Pancreas (tissue), 10 donors: ENCODE results near the gene RGS3. TPM values are rescaled to one million over a fixed set of nuclear protein-coding genes. Genes with fewer than 3 reads are reported as not detected.

Experiments
- ATAC-seq, 4 donors: fragments of 200-7000 bp; cut with Tn5 transposase; one replicate each; pipeline versions ENCODE4 v1.8.0 to v1.9.1; 2020; ENCODE audit warnings: mild to moderate bottlenecking in 4 of 4, moderate library complexity in 4 of 4
- DNase-seq, 6 donors: peaks; one replicate each; pipeline ENCODE4 v3.0.0-alpha.2; 2020
- FAIRE-seq: peaks from 2 replicates; lab custom pipeline; 2012; peaks lifted over from hg19 to GRCh38; lab: Jason Lieb, UNC
- H3K27ac ChIP-seq, 4 donors: fragments of 200-600 bp; sonication (generic); 1 replicate in 3 of 4; 2 replicates in 1 of 4; pipeline versions ENCODE4 v1.5.0 to v1.8.0; 2020
- H3K27me3 ChIP-seq, 4 donors: fragments of 200-600 bp; one replicate each; pipeline ENCODE4 v1.8.0; 2021
- H3K36me3 ChIP-seq, 3 donors: fragments of 200-600 bp; sonication (generic) in 1 of 3; one replicate each; pipeline versions ENCODE4 v1.5.0 to v1.8.0; 2020 to 2021
- H3K4me1 ChIP-seq, 3 donors: fragments of 200-600 bp; one replicate each; pipeline ENCODE4 v1.8.0; 2021
- H3K4me3 ChIP-seq, 4 donors: fragments of 200-600 bp; sonication (generic) in 2 of 4; one replicate each; pipeline versions ENCODE4 v1.5.0 to v1.8.0; 2020 to 2021
- H3K9me3 ChIP-seq, 4 donors: fragments of 200-600 bp; one replicate each; pipeline ENCODE4 v1.8.0; 2021
- WGBS, 2 donors: extraction: QIAGEN DNeasy Blood & Tissue Kit; methylation state at CpG; one replicate each; pipeline ENCODE4 v1.1.7; 2013; 5-methylcytosine and 5-hydroxymethylcytosine counted together
- intact Hi-C, 3 donors: fragments of 100-400 bp; cut with DNase I; formaldehyde crosslinking; loops; one replicate each; pipeline versions ENCODE4 v1.11.1 to v1.14.2; 2022
- polyA plus RNA-seq, 2 donors: library from polyadenylated mRNA; stranded (reverse); fragments of 200-250 nt; gene quantifications; one replicate each; pipeline ENCODE4 v1.2.3, GENCODE V29; 2013
- total RNA-seq, 6 donors: library from RNA; stranded (reverse); fragmentation: NEBNext Ultra II Directional in 4 of 6; extraction: Animal tissue kit (Norgen Biotek cat#: 25700) in 4 of 6; gene quantifications; one replicate each; pipeline versions ENCODE4 v1.2.1 to v1.2.4, GENCODE V29; 2021 to 2023
- TF ChIP-seq, protein P1 (sequence below), 4 donors: fragments of 200-600 bp; sonication (generic) in 3 of 4; IDR thresholded peaks; one replicate each; pipeline versions ENCODE4 v1.5.0 to v1.8.0; 2021; ENCODE audit warnings: antibody characterized with exemption in 4 of 4
- donor health status: healthy with polysubstance abuse.
- donor health status: DM: no; HTN: no; CAD: no; lungs with moderate emphysema.
- donor health status: DM: no; HTN: no; CAD: no.
- donor health status: control.
- donor health status: control.
- donor health status: Bipolar disorder and iron deficiency.
- donor health status: DM: yes; HTN: yes; CAD: no.
- donor health status: DM: no; HTN: no; CAD: no.
- donor health status: DM: no; HTN: no; CAD: no.
- donor health status: DM: yes; HTN: yes; CAD: no.

Gene RGS3
- total and polyA plus RNA-seq, 8 donors, result 18.3 to 55.3 (median 32.6) TPM

DNA sequence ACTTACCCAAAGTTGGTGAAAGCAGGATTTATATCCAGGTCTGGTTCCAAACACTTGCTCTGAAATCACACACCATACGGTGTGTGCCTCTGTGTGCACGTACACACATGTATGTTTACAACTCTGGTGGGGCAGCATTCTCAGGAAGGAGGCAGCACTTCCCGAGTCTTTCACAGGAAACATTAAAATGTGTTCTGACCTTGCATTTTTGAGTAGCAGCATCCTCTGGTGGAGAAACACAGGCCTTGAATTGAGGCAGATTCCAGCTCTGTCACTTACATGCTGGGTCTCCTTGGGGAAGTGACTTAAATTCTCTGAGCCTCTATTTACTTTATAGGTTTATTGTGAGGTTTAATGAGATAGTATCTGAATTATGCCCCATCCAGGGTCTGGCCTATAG lies 126.4 kb downstream of the RGS3 start:
- DNase-seq, result no peak
- H3K36me3 ChIP-seq, result peaks cover 0 to 3% (median 3%) of the 10 kb centered on the region in 3 donors
- H3K4me1 ChIP-seq, result peaks cover 0 to 42% (median 17%) of the 10 kb centered on the region in 3 donors
- no peak overlapping the region for H3K4me3 ChIP-seq
- H3K9me3 ChIP-seq, result no peaks in the 10 kb centered on the region
- TF ChIP-seq, protein P1, sequence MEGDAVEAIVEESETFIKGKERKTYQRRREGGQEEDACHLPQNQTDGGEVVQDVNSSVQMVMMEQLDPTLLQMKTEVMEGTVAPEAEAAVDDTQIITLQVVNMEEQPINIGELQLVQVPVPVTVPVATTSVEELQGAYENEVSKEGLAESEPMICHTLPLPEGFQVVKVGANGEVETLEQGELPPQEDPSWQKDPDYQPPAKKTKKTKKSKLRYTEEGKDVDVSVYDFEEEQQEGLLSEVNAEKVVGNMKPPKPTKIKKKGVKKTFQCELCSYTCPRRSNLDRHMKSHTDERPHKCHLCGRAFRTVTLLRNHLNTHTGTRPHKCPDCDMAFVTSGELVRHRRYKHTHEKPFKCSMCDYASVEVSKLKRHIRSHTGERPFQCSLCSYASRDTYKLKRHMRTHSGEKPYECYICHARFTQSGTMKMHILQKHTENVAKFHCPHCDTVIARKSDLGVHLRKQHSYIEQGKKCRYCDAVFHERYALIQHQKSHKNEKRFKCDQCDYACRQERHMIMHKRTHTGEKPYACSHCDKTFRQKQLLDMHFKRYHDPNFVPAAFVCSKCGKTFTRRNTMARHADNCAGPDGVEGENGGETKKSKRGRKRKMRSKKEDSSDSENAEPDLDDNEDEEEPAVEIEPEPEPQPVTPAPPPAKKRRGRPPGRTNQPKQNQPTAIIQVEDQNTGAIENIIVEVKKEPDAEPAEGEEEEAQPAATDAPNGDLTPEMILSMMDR (IDR thresholded peaks at IDR 0.05), result peak in 3 of 4 donors; percentile 15 to 22 (median 18)
- intact Hi-C loops, result loop anchor here in 2 of 3 donors (2.0 to 10.0 kb wide), 4 partner anchors 55 to 143 kb away; no protein-coding TSS in a partner anchor
- FAIRE-seq, result no peak
- no peak for ATAC-seq
- peak overlapping the region in 2 of 4 donors; percentile 18 to 30 for H3K27ac ChIP-seq
- WGBS, 2 donors, result 37 to 43% methylated on average over 3 of the region's 3 CpGs
- H3K27me3 ChIP-seq, result no peaks in the 10 kb centered on the region

DNA sequence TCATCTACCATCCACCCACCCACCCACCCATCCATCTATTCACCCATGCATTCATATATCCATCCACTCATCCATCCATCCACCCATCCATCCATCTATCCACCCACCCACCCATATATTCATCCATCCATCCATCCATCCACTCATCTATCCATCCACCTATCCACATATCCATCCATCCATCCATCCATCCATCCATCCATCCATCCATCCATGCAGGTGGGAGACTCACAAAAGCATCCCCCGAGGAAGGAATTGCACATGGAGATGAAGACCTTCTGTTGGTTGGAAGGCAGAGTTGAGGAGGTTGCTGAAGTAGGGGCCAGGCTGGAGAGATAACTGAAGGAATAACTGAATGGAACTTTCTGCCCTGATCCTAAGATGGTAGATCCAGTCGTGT lies 126.9 kb downstream of the RGS3 start:
- Histone ChIP-seq H3K27ac (no peak overlapping the region), H3K4me1 (peaks cover 0 to 37% (median 17%) of the 10 kb centered on the region in 3 donors)
- no peak for FAIRE-seq

DNA sequence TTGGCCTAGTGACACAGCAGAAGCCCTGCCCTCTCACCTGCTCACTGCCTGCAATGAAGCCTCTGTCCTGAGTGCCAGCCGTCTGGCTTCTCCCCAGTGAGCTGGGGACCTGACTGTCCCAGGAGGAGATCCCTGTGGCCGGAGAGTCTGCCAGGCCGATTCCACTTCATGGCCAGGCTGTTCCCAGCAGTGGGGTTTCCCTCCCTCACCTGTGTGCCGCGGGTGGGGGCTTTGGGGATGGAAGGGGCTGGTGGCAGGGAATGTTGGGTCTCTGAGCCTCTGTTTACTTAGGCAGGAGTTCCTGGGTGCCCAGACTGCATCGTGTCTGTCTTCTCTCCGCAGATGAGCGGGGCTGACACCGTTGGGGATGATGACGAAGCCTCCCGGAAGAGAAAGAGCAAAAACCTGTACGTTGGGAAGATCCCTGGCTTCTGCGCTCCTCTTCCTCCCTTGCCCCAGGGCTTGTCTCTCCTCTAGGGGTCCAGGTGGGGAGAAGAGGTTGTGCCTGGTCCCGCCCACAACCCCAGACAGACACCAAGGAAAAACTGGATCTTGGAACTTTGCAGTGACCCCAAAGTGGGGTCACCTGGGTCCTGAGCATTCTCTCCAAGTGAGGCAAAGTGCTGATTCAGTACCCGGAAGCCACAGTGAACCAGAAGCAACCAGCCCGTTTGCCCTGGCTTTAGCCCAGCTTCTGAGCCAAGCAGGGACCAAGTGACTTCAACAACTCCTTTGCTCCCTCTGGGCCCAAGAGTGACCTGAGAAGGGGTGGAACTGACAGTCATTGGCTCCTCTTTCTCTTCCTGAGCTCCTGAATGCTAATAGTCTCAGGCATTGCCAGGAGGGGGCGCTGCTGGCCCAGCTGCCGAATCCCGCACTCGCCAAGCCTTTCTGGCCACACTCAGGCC lies 127.7 kb downstream of the RGS3 start:
- Histone ChIP-seq H3K4me3 (no peak overlapping the region), H3K36me3 (peaks cover 0 to 4% (median 0%) of the 10 kb centered on the region in 3 donors), H3K27me3 (no peaks in the 10 kb centered on the region), H3K9me3 (no peaks in the 10 kb centered on the region), H3K27ac (peak overlapping the region in 2 of 4 donors; percentile 9 to 31), H3K4me1 (peaks cover 0 to 29% (median 17%) of the 10 kb centered on the region in 3 donors)
- whole genome bisulfite sequencing, 2 donors, result 57 to 60% methylated on average over 20 of the region's 20 CpGs
- peak in 3 of 4 donors; percentile 45 to 64 (median 55) for ATAC-seq
- intact Hi-C loops, result loop anchor here in 2 of 3 donors (2.0 to 5.0 kb wide), 2 partner anchors 66 kb away; no protein-coding TSS in a partner anchor
- TF ChIP-seq, protein P1 (IDR thresholded peaks at IDR 0.05), result peak; percentile 82 to 87 (median 85)
- DNase-seq, result peak; percentile 68 to 92 (median 82)
- no peak for FAIRE-seq

More for the DNA sequence above, 126.9 kb downstream of the RGS3 start:
- intact Hi-C loops, result loop anchor here in 2 of 3 donors (2.0 to 5.0 kb wide), 2 partner anchors 66 to 67 kb away; no protein-coding TSS in a partner anchor
- H3K36me3 ChIP-seq, result peaks cover 0 to 3% (median 0%) of the 10 kb centered on the region in 3 donors
- H3K9me3 ChIP-seq, result no peaks in the 10 kb centered on the region
- no peak for DNase-seq
- H3K27me3 ChIP-seq, result no peaks in the 10 kb centered on the region
- 85 to 86% methylated on average over 2 of the region's 2 CpGs for whole genome bisulfite sequencing, 2 donors
- no peak overlapping the region for H3K4me3 ChIP-seq
- TF ChIP-seq, protein P1 (IDR thresholded peaks at IDR 0.05), result no peak
- no peak for ATAC-seq

DNA sequence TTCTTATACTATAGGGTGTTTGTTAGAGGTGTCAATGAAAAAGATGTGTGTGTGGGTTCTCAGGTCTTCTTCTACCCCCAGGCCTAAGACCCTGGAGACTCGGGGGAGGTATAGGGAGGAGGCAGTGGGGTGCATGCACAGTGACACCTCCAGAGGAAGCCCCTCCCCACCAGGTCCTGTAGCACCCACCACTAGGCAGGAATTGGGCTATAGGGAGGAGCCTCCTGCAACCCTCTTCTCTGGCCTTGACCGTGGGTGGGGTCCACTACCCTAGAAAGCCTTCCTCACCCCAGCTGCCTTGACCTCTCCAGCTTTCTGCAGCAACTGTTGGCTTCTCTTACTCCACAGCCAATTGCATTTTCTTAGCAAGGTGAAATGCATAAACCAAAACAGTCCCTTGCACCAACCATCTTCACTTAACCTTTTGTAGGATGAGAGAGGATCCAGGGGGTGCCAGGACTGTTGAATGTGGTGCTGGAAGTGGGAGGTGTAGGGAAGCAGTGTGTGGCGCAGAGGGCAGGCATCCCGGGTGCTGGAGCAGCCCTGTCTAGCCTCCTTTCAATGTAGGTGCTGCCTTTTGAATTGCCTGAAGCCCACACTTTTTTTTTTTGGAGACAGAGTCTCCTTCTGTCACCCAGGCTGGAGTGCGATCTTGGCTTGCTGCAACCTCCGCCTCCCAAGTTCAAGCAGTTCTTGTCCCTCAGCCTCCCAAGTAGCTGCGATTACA lies 128.5 kb downstream of the RGS3 start:
- DNase-seq, result peak in 2 of 6 donors; percentile 29 to 30
- H3K27ac ChIP-seq, result no peak overlapping the region
- ATAC-seq, result no peak
- TF ChIP-seq, protein P1 (IDR thresholded peaks at IDR 0.05), result no peak
- no peak for FAIRE-seq
- peaks cover 0 to 24% (median 17%) of the 10 kb centered on the region in 3 donors for H3K4me1 ChIP-seq
- no peaks in the 10 kb centered on the region for H3K9me3 ChIP-seq
- intact Hi-C loops, result loop anchor here in 2 of 3 donors (2.0 to 5.0 kb wide), 2 partner anchors 65 kb away; no protein-coding TSS in a partner anchor
- no peaks in the 10 kb centered on the region for H3K27me3 ChIP-seq
- H3K36me3 ChIP-seq, result peaks cover 4 to 13% (median 5%) of the 10 kb centered on the region in 3 donors
- 74 to 82% methylated on average over 7 of the region's 7 CpGs for WGBS, 2 donors
- H3K4me3 ChIP-seq, result no peak overlapping the region
